H9 (cell line): Measurements from ENCODE around the gene MTHFD1L. TPM values are rescaled to one million over a fixed set of nuclear protein-coding genes. Genes with fewer than 3 reads are reported as not detected.

Experiments
- DNase-seq: peaks from one replicate; pipeline ENCODE4 v3.0.0-alpha.2; 2017
- H2AFZ ChIP-seq: one replicate; pipeline ENCODE4 v1.6.1; 2013; ENCODE audit warnings: mild to moderate bottlenecking, low read length, control low read depth, moderate library complexity
- H2AK5ac ChIP-seq: 2 replicates; pipeline ENCODE4 v1.6.1; 2013; ENCODE audit warnings: low read length, control low read depth, mixed read lengths; ENCODE audit not compliant: insufficient read length
- H2BK120ac ChIP-seq: one replicate; pipeline ENCODE4 v1.6.1; 2013; ENCODE audit warnings: low read depth, mild to moderate bottlenecking, low read length, control low read depth, inconsistent platforms; ENCODE audit not compliant: poor library complexity, severe bottlenecking
- H2BK12ac ChIP-seq: 2 replicates; pipeline ENCODE4 v1.6.1; 2013; ENCODE audit warnings: low read length, control low read depth, mixed read lengths, low read depth; ENCODE audit not compliant: insufficient read length
- H2BK15ac ChIP-seq: 2 replicates; pipeline ENCODE4 v1.6.1; 2013; ENCODE audit warnings: low read depth, low read length, control low read depth
- H2BK20ac ChIP-seq: one replicate; pipeline ENCODE4 v1.6.1; 2013; ENCODE audit warnings: low read depth, mild to moderate bottlenecking, low read length, control low read depth, inconsistent platforms; ENCODE audit not compliant: poor library complexity, severe bottlenecking
- H2BK5ac ChIP-seq: 2 replicates; pipeline ENCODE4 v1.6.1; 2013; ENCODE audit warnings: low read length, control low read depth, mixed read lengths; ENCODE audit not compliant: insufficient read length
- H3K14ac ChIP-seq: 2 replicates; pipeline ENCODE4 v1.6.1; 2013; ENCODE audit warnings: low read length, control low read depth; ENCODE audit not compliant: insufficient read depth
- H3K18ac ChIP-seq: 2 replicates; pipeline ENCODE4 v1.6.1; 2013; ENCODE audit warnings: low read depth, mild to moderate bottlenecking, mixed read lengths, low read length, control low read depth; ENCODE audit not compliant: insufficient read length
- H3K23ac ChIP-seq: 2 replicates; pipeline ENCODE4 v1.6.1; 2013; ENCODE audit warnings: low read length, control low read depth, mixed read lengths, low read depth; ENCODE audit not compliant: insufficient read length
- H3K23me2 ChIP-seq: 2 replicates; pipeline ENCODE4 v1.6.1; 2013; ENCODE audit warnings: low read depth, mild to moderate bottlenecking, mixed read lengths, low read length, control low read depth; ENCODE audit not compliant: insufficient read length, poor library complexity, severe bottlenecking
- H3K27ac ChIP-seq: 2 replicates; pipeline ENCODE4 v1.5.1; 2013; ENCODE audit warnings: low read length, control low read depth, mixed read lengths, low read depth; ENCODE audit not compliant: insufficient read length
- H3K27me3 ChIP-seq: 2 replicates; pipeline ENCODE4 v1.6.1; 2013; ENCODE audit warnings: low read length, control low read depth, inconsistent platforms; ENCODE audit not compliant: insufficient read depth
- H3K4ac ChIP-seq: 2 replicates; pipeline ENCODE4 v1.6.1; 2013; ENCODE audit warnings: low read depth, mild to moderate bottlenecking, control low read depth, inconsistent platforms, low read length, moderate library complexity
- H3K4me1 ChIP-seq: 2 replicates; pipeline ENCODE4 v1.6.1; 2013; ENCODE audit warnings: low read length, control low read depth, inconsistent platforms; ENCODE audit not compliant: insufficient read depth
- H3K4me2 ChIP-seq: 2 replicates; pipeline ENCODE4 v1.6.1; 2013; ENCODE audit warnings: low read length, control low read depth, mixed read lengths; ENCODE audit not compliant: insufficient read length, insufficient read depth
- H3K56ac ChIP-seq: 2 replicates; pipeline ENCODE4 v1.6.1; 2013; ENCODE audit warnings: low read depth, mild to moderate bottlenecking, mixed read lengths, low read length, control low read depth; ENCODE audit not compliant: insufficient read length
- H3K79me1 ChIP-seq: 2 replicates; pipeline ENCODE4 v1.6.1; 2013; ENCODE audit warnings: low read depth, mild to moderate bottlenecking, moderate library complexity, low read length, control low read depth, inconsistent platforms; ENCODE audit not compliant: insufficient read depth, poor library complexity, severe bottlenecking
- H3K79me2 ChIP-seq: 2 replicates; pipeline ENCODE4 v1.6.1; 2013; ENCODE audit warnings: low read length, control low read depth, inconsistent platforms; ENCODE audit not compliant: insufficient read depth
- H3K9ac ChIP-seq: 2 replicates; pipeline ENCODE4 v1.6.1; 2013; ENCODE audit warnings: low read length, control low read depth, mixed read lengths; ENCODE audit not compliant: insufficient read length; ENCODE audit errors: extremely low read depth
- H3K9me3 ChIP-seq: one replicate; pipeline ENCODE4 v1.6.1; 2013; ENCODE audit warnings: low read depth, low read length, inconsistent platforms; ENCODE audit not compliant: control insufficient read depth
- H3T11ph ChIP-seq: one replicate; pipeline ENCODE4 v1.6.1; 2013; ENCODE audit warnings: mild to moderate bottlenecking, low read length, control low read depth, inconsistent platforms
- H4K20me1 ChIP-seq: one replicate; pipeline ENCODE4 v1.6.1; 2013; ENCODE audit not compliant: control insufficient read depth, insufficient read length, insufficient read depth
- H4K5ac ChIP-seq: 2 replicates; pipeline ENCODE4 v1.6.1; 2013; ENCODE audit warnings: low read depth, mild to moderate bottlenecking, mixed read lengths, low read length, control low read depth; ENCODE audit not compliant: insufficient read length
- H4K8ac ChIP-seq: replicated peaks from 2 replicates; pipeline ENCODE4 v1.6.1; 2013; ENCODE audit warnings: low read length, control low read depth, mixed read lengths, low read depth; ENCODE audit not compliant: insufficient read length
- H4K91ac ChIP-seq: 2 replicates; pipeline ENCODE4 v1.6.1; 2013; ENCODE audit warnings: low read depth, mild to moderate bottlenecking, moderate library complexity, mixed read lengths, low read length, control low read depth; ENCODE audit not compliant: insufficient read length
- H3K27ac Mint-ChIP-seq, 3 experiments: 2 replicates in 2 of 3; 3 replicates in 1 of 3; pipeline ENCODE4 v1.8.0; 2020 to 2021; ENCODE audit warnings: mixed read lengths in 3 of 3, mild to moderate bottlenecking in 1 of 3, moderate library complexity in 1 of 3
- H3K27me3 Mint-ChIP-seq: 2 replicates; pipeline ENCODE4 v1.8.0; 2021; ENCODE audit warnings: low read depth, mild to moderate bottlenecking, moderate library complexity, mixed read lengths
- H3K36me3 Mint-ChIP-seq, 3 experiments: 2 replicates in 2 of 3; 3 replicates in 1 of 3; pipeline ENCODE4 v1.8.0; 2020 to 2021; ENCODE audit warnings: low read depth in 3 of 3, mixed read lengths in 3 of 3; ENCODE audit not compliant: insufficient read depth in 1 of 3
- H3K4me1 Mint-ChIP-seq, 2 experiments: 2 replicates each; pipeline ENCODE4 v1.8.0; 2020; ENCODE audit warnings: mixed read lengths in 2 of 2
- H3K4me3 Mint-ChIP-seq, 2 experiments: 2 replicates in 1 of 2; 3 replicates in 1 of 2; pipeline ENCODE4 v1.8.0; 2020 to 2021; ENCODE audit warnings: mild to moderate bottlenecking in 2 of 2, mixed read lengths in 2 of 2, moderate library complexity in 1 of 2
- H3K9me3 Mint-ChIP-seq, 2 experiments: 2 replicates in 1 of 2; 3 replicates in 1 of 2; pipeline ENCODE4 v1.8.0; 2020; ENCODE audit warnings: mild to moderate bottlenecking in 2 of 2, mixed read lengths in 2 of 2, moderate library complexity in 1 of 2
- CTCF ChIP-seq: fragments of 200-600 bp; sonication (generic); conservative IDR thresholded peaks from 3 replicates; pipeline ENCODE4 v1.8.0; 2021; ENCODE audit warnings: antibody characterized with exemption, mild to moderate bottlenecking
- WGBS: extraction: QIAGEN DNeasy Blood & Tissue Kit; methylation state at CpG from one replicate; pipeline ENCODE4 v1.1.7; 2013; ENCODE audit warnings: missing lambda C conversion rate, low lambda C conversion rate, mixed read lengths; ENCODE audit not compliant: insufficient read length; ENCODE audit errors: extremely low coverage; 5-methylcytosine and 5-hydroxymethylcytosine counted together
- total RNA-seq: library from RNA; stranded (reverse); gene quantifications from 2 replicates; pipeline ENCODE4 v1.2.1, GENCODE V29; 2021

Gene MTHFD1L
- total RNA-seq, 1 experiment from 2014 or later: 90.2 TPM

- H3K4ac ChIP-seq: no peak overlapping the region
- no peak overlapping the region for H2AFZ ChIP-seq
These were observed 126.0 kb downstream of the MTHFD1L start for GRCh38 chr6:150991487-150991886.

More at GRCh38 chr6:150991487-150991886, 126.0 kb downstream of the MTHFD1L start:
- Histone ChIP-seq H4K91ac (no peak overlapping the region), H3K56ac (no peak overlapping the region), H3K23me2 (no peaks in the 10 kb centered on the region), H3K9me3 (no peaks in the 10 kb centered on the region), H2BK12ac (no peak overlapping the region), H3K27me3 (no peaks in the 10 kb centered on the region), H2BK15ac (no peak overlapping the region), H2AK5ac (no peak overlapping the region), H3K18ac (no peak overlapping the region), H3K79me1 (no peaks in the 10 kb centered on the region), H2BK20ac (no peak overlapping the region), H2BK5ac (no peak overlapping the region), H4K5ac (no peak overlapping the region), H3K14ac (no peak overlapping the region), H3K4me1 (no peaks in the 10 kb centered on the region), H2BK120ac (no peak overlapping the region), H4K20me1 (no peaks in the 10 kb centered on the region), H4K8ac (no peak overlapping the region), H3T11ph (no peak overlapping the region), H3K4me2 (no peak overlapping the region), H3K79me2 (no peaks in the 10 kb centered on the region), H3K9ac (no peak overlapping the region), H3K27ac (no peak overlapping the region), H3K23ac (no peak overlapping the region)
- Mint-ChIP-seq H3K27me3 (no peaks in the 10 kb centered on the region), H3K27ac (peak overlapping the region in 1 of 3 experiments; percentile 17; a peak in 2 of 7 replicates), H3K4me3 (no peak overlapping the region), H3K4me1 (peaks cover 9 to 10% of the 10 kb centered on the region in 2 experiments), H3K36me3 (peaks cover 11 to 29% (median 13%) of the 10 kb centered on the region in 3 experiments; a peak in 6 of 7 replicates), H3K9me3 (no peaks in the 10 kb centered on the region)
- WGBS: no CpG with 5 or more reads among the region's 3 CpGs
- TF ChIP-seq CTCF: no peak
- no peak for DNase-seq
